HG03135 (cell line): ENCODE data around the gene YPEL3.
A peak's percentile ranks its signal among the peaks of the same experiment; 100 is the strongest.
"Not testable (repeated sequence)": the region's sequence is repeated elsewhere in the genome, so short reads cannot be mapped to it uniquely, and the experiment has no call there.

Experiments
- ATAC-seq: cut with Tn5 transposase; IDR thresholded peaks from one replicate; pipeline ENCODE4 v1.9.1; 2021; ENCODE audit warnings: mild to moderate bottlenecking, moderate library complexity; ENCODE audit not compliant: unreplicated experiment

Gene YPEL3

GRCh38 chr16:30119428-30119827, 23.4 kb upstream of the YPEL3 start:
- ATAC-seq = no peak

- ATAC-seq = no peak
These were observed 21.8 kb upstream of the YPEL3 start for GRCh38 chr16:30117768-30118167.

GRCh38 chr16:30116291-30117207, 20.5 kb upstream of the YPEL3 start:
- no peak for ATAC-seq

- ATAC-seq = no peak
These were observed 19.2 kb upstream of the YPEL3 start for GRCh38 chr16:30115238-30115637.

GRCh38 chr16:30114833-30115232, 18.8 kb upstream of the YPEL3 start:
- ATAC-seq = not testable (repeated sequence)

- no peak for ATAC-seq
These were observed 18.4 kb upstream of the YPEL3 start for GRCh38 chr16:30114411-30114810.

- ATAC-seq = no peak
These were observed 17.8 kb upstream of the YPEL3 start for GRCh38 chr16:30113711-30114333.

- ATAC-seq = no peak
These were observed 17.2 kb upstream of the YPEL3 start, which contains the start of gene GDPD3 for GRCh38 chr16:30113031-30113710. TSS of gene GDPD3 (minus strand) at chr16:30113537. CDS start at chr16:30113478, 59 bp downstream.

GRCh38 chr16:30112197-30113030, 16.4 kb upstream of the YPEL3 start:
- ATAC-seq = no peak

- no peak for ATAC-seq
These were observed 14.6 kb upstream of the YPEL3 start for GRCh38 chr16:30110661-30111060.

- no peak for ATAC-seq
These were observed 12.2 kb upstream of the YPEL3 start for GRCh38 chr16:30108059-30108850.

GRCh38 chr16:30104492-30104891, 8.5 kb upstream of the YPEL3 start:
- ATAC-seq = no peak

- no peak for ATAC-seq
These were observed 8.1 kb upstream of the YPEL3 start for GRCh38 chr16:30104090-30104489.

- ATAC-seq = no peak
These were observed 1.0 kb upstream of the YPEL3 start for GRCh38 chr16:30096862-30097563.

- ATAC-seq = no peak
These were observed 591 bp downstream of the YPEL3 start for GRCh38 chr16:30095166-30096078.

GRCh38 chr16:30094541-30095165, 1.4 kb downstream of the YPEL3 start:
- ATAC-seq = no peak

- ATAC-seq = peak; percentile 41
These were observed 3.5 kb downstream of the YPEL3 start for GRCh38 chr16:30092373-30093010.
